ENCODE measurements around the gene NT5M. TPM values are rescaled to one million over a fixed set of nuclear protein-coding genes. Genes with fewer than 3 reads are reported as not detected.
A peak's percentile ranks its signal among the peaks of the same experiment; 100 is the strongest.

Gene NT5M
- total and polyA plus RNA-seq, 2 donors from 2014 or later = 2.8 to 10.0 TPM

DNA sequence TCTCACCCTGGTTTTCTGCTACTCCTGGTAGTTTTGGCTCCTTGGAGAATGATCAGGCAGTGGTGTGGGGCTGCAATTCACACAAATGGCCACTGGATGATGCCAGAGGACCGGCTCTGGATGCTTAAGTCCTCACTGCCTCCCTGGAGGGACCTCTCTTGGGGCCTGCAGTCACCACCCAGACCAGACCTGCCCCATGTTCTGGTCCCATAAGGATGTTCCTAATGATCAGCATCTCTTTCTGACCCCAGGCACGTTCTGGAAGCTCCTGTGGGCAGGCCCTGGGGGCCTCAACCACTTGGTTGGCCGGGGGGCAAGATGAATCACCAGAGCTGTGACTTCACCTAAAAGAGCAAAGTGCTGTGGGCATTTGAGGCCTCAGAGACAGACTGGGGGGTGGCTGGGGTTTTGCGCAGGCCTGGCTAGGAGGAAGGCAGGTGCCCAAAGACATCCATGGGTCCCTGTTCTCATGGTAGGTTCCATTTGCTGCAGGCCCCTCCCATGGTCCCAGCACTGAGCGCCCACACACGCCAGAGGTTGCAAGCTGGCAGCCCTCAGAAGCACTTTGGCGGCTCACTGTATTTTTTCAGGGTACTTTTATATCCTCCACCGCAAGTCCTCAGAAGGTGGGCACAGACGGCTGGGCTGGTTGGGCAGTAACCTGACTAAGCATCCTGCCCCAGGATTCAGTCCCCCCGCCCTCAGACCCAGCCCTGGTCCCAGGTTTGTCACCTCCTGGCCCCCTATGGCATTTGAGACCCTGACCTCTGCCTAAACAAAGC, 53.2 kb downstream of the NT5M start:
- Histone ChIP-seq H3K9ac (ENCODE audit: low read length in 3 of 3) (no peak overlapping the region), H3K27me3 (ENCODE audit: control insufficient read depth, insufficient read depth, low read length) (no peaks in the 10 kb centered on the region), H3K36me3 (ENCODE audit: control insufficient read depth in 2 of 3, insufficient read depth in 3 of 3, low read length in 3 of 3) (no peaks in the 10 kb centered on the region), H3K27ac (ENCODE audit: low read depth in 2 of 2, low read length in 2 of 2) (no peak overlapping the region), H3K9me3 (ENCODE audit: control insufficient read depth in 2 of 3, insufficient read depth in 1 of 3, low read length in 3 of 3) (peaks cover 0 to 8% (median 0%) of the 10 kb centered on the region in 3 donors), H3K4me1 (ENCODE audit: control insufficient read depth in 2 of 3, insufficient read depth in 2 of 3, low read depth in 1 of 3, low read length in 3 of 3) (peaks cover 0 to 2% (median 0%) of the 10 kb centered on the region in 3 donors), H3K4me3 (ENCODE audit: low read length in 3 of 3) (no peak overlapping the region)
- TF ChIP-seq CTCF (IDR thresholded peaks at IDR 0.05; ENCODE audit: borderline replicate concordance, extremely low read depth, insufficient read depth) = peak; percentile 100
- FAIRE-seq (no peak), DNase-seq (peak in 4 of 5 donors; percentile 85 to 92 (median 89))
- intact Hi-C loops (cut with DNase I) = no loop called here

- DNase-seq (no peak), FAIRE-seq (no peak)
- intact Hi-C loops (cut with DNase I) = no loop called here
Observed at GRCh38 chr17:17356931-17357270, 53.7 kb downstream of the NT5M start.

GRCh38 chr17:17358060-17358751, 55.0 kb downstream of the NT5M start:
- DNase-seq (no peak), FAIRE-seq (no peak)
- Histone ChIP-seq H3K9ac (ENCODE audit: low read length in 3 of 3) (no peak overlapping the region), H3K4me1 (ENCODE audit: control insufficient read depth in 2 of 3, insufficient read depth in 2 of 3, low read depth in 1 of 3, low read length in 3 of 3) (peaks cover 0 to 2% (median 0%) of the 10 kb centered on the region in 3 donors), H3K27ac (ENCODE audit: low read depth in 2 of 2, low read length in 2 of 2) (no peak overlapping the region), H3K4me3 (ENCODE audit: low read length in 3 of 3) (no peak overlapping the region), H3K27me3 (ENCODE audit: control insufficient read depth, insufficient read depth, low read length) (no peaks in the 10 kb centered on the region), H3K36me3 (ENCODE audit: control insufficient read depth in 2 of 3, insufficient read depth in 3 of 3, low read length in 3 of 3) (no peaks in the 10 kb centered on the region), H3K9me3 (ENCODE audit: control insufficient read depth in 2 of 3, insufficient read depth in 1 of 3, low read length in 3 of 3) (peaks cover 0 to 8% (median 0%) of the 10 kb centered on the region in 3 donors)
- intact Hi-C loops (cut with DNase I) = no loop called here
- no peak for TF ChIP-seq CTCF (IDR thresholded peaks at IDR 0.05; ENCODE audit: borderline replicate concordance, extremely low read depth, insufficient read depth)

More at GRCh38 chr17:17356931-17357270, 53.7 kb downstream of the NT5M start:
- peaks cover 0 to 8% (median 0%) of the 10 kb centered on the region in 3 donors for H3K9me3 ChIP-seq (ENCODE audit: control insufficient read depth in 2 of 3, insufficient read depth in 1 of 3, low read length in 3 of 3)
- no peak overlapping the region for H3K27ac ChIP-seq (ENCODE audit: low read depth in 2 of 2, low read length in 2 of 2)
- H3K4me1 ChIP-seq (ENCODE audit: control insufficient read depth in 2 of 3, insufficient read depth in 2 of 3, low read depth in 1 of 3, low read length in 3 of 3) = peaks cover 0 to 2% (median 0%) of the 10 kb centered on the region in 3 donors
- TF ChIP-seq CTCF (IDR thresholded peaks at IDR 0.05; ENCODE audit: borderline replicate concordance, extremely low read depth, insufficient read depth) = no peak
- H3K4me3 ChIP-seq (ENCODE audit: low read length in 3 of 3) = no peak overlapping the region
- H3K36me3 ChIP-seq (ENCODE audit: control insufficient read depth in 2 of 3, insufficient read depth in 3 of 3, low read length in 3 of 3) = no peaks in the 10 kb centered on the region
- H3K27me3 ChIP-seq (ENCODE audit: control insufficient read depth, insufficient read depth, low read length) = no peaks in the 10 kb centered on the region
- H3K9ac ChIP-seq (ENCODE audit: low read length in 3 of 3) = no peak overlapping the region
